ENCODE data around the gene NCBP3.
"Not testable (repeated sequence)": the region's sequence is repeated elsewhere in the genome, so short reads cannot be mapped to it uniquely, and the experiment has no call there.

The NCBP3 gene

GRCh38 chr17:3785323-3785722 lies 60.7 kb downstream of the NCBP3 start:
- H3K4me3 ChIP-seq (ENCODE audit: insufficient read depth in 1 of 2, low read depth in 1 of 2, low read length in 2 of 2); H2BK120ac ChIP-seq (ENCODE audit: low read depth, low read length); H3K4me1 ChIP-seq (ENCODE audit: control insufficient read depth, insufficient read depth, low read depth, low read length); H2BK15ac ChIP-seq (ENCODE audit: low read depth, poor library complexity, severe bottlenecking); H3K4ac ChIP-seq (ENCODE audit: low read depth in 1 of 2, low read length in 2 of 2); H3K27me3 ChIP-seq (ENCODE audit: control insufficient read depth in 1 of 2, insufficient read depth in 1 of 2, low read length in 2 of 2); H3K27ac ChIP-seq (ENCODE audit: low read length, poor library complexity, severe bottlenecking); H3K36me3 ChIP-seq (ENCODE audit: control insufficient read depth in 1 of 2, insufficient read depth in 2 of 2, low read depth in 1 of 2, low read length in 2 of 2); H3K14ac ChIP-seq (ENCODE audit: low read length in 2 of 2); H3K18ac ChIP-seq (ENCODE audit: low read depth in 1 of 2, low read length in 2 of 2); H2BK12ac ChIP-seq (ENCODE audit: low read length in 2 of 2); H3K79me1 ChIP-seq (replicated peaks; ENCODE audit: low read length, poor library complexity, severe bottlenecking); H3K23ac ChIP-seq (ENCODE audit: low read length in 2 of 2); H3K9ac ChIP-seq (ENCODE audit: low read length); H4K8ac ChIP-seq (ENCODE audit: low read length); H2AFZ ChIP-seq (ENCODE audit: low read depth, low read length); H2AK5ac ChIP-seq (ENCODE audit: low read length, severe bottlenecking); H3K4me2 ChIP-seq (ENCODE audit: low read length, poor library complexity, severe bottlenecking); H3K9me3 ChIP-seq (ENCODE audit: control insufficient read depth, low read length); H4K91ac ChIP-seq (ENCODE audit: low read length); DNase-seq; H2BK5ac ChIP-seq (ENCODE audit: low read depth, low read length, poor library complexity, severe bottlenecking): not testable (repeated sequence)
- WGBS = over 99% methylated on average over 3 of the region's 5 CpGs

GRCh38 chr17:3782751-3783150 lies 63.3 kb downstream of the NCBP3 start:
- Histone ChIP-seq H2AK5ac (ENCODE audit: low read length, severe bottlenecking) (no peak overlapping the region), H3K23ac (ENCODE audit: low read length in 2 of 2) (no peak overlapping the region), H3K4ac (ENCODE audit: low read depth in 1 of 2, low read length in 2 of 2) (no peak overlapping the region), H4K91ac (ENCODE audit: low read length) (no peak overlapping the region), H2BK5ac (ENCODE audit: low read depth, low read length, poor library complexity, severe bottlenecking) (no peak overlapping the region), H3K27me3 (ENCODE audit: control insufficient read depth in 1 of 2, insufficient read depth in 1 of 2, low read length in 2 of 2) (peaks cover 0 to 7% of the 10 kb centered on the region in 2 experiments), H2AFZ (ENCODE audit: low read depth, low read length) (no peak overlapping the region), H3K18ac (ENCODE audit: low read depth in 1 of 2, low read length in 2 of 2) (no peak overlapping the region), H3K4me2 (ENCODE audit: low read length, poor library complexity, severe bottlenecking) (no peak overlapping the region), H3K79me1 (replicated peaks; ENCODE audit: low read length, poor library complexity, severe bottlenecking) (no peaks in the 10 kb centered on the region), H2BK15ac (ENCODE audit: low read depth, poor library complexity, severe bottlenecking) (no peak overlapping the region), H3K9ac (ENCODE audit: low read length) (no peak overlapping the region), H2BK120ac (ENCODE audit: low read depth, low read length) (no peak overlapping the region), H3K4me1 (ENCODE audit: control insufficient read depth, insufficient read depth, low read depth, low read length) (no peaks in the 10 kb centered on the region), H4K8ac (ENCODE audit: low read length) (no peak overlapping the region), H3K36me3 (ENCODE audit: control insufficient read depth in 1 of 2, insufficient read depth in 2 of 2, low read depth in 1 of 2, low read length in 2 of 2) (no peaks in the 10 kb centered on the region), H3K14ac (ENCODE audit: low read length in 2 of 2) (no peak overlapping the region), H3K4me3 (ENCODE audit: insufficient read depth in 1 of 2, low read depth in 1 of 2, low read length in 2 of 2) (no peak overlapping the region), H3K27ac (ENCODE audit: low read length, poor library complexity, severe bottlenecking) (no peak overlapping the region), H3K9me3 (ENCODE audit: control insufficient read depth, low read length) (no peaks in the 10 kb centered on the region), H2BK12ac (ENCODE audit: low read length in 2 of 2) (no peak overlapping the region)
- DNase-seq = no peak
- 96% methylated on average over 8 of the region's 8 CpGs for WGBS

GRCh38 chr17:3780986-3781385 lies 65.1 kb downstream of the NCBP3 start:
- Histone ChIP-seq H4K91ac (ENCODE audit: low read length) (no peak overlapping the region), H3K4me2 (ENCODE audit: low read length, poor library complexity, severe bottlenecking) (no peak overlapping the region), H2BK15ac (ENCODE audit: low read depth, poor library complexity, severe bottlenecking) (no peak overlapping the region), H3K9ac (ENCODE audit: low read length) (no peak overlapping the region), H4K8ac (ENCODE audit: low read length) (no peak overlapping the region), H3K27ac (ENCODE audit: low read length, poor library complexity, severe bottlenecking) (no peak overlapping the region), H3K36me3 (ENCODE audit: control insufficient read depth in 1 of 2, insufficient read depth in 2 of 2, low read depth in 1 of 2, low read length in 2 of 2) (no peaks in the 10 kb centered on the region), H3K79me1 (replicated peaks; ENCODE audit: low read length, poor library complexity, severe bottlenecking) (no peaks in the 10 kb centered on the region), H2BK12ac (ENCODE audit: low read length in 2 of 2) (no peak overlapping the region), H3K14ac (ENCODE audit: low read length in 2 of 2) (no peak overlapping the region), H3K4me3 (ENCODE audit: insufficient read depth in 1 of 2, low read depth in 1 of 2, low read length in 2 of 2) (no peak overlapping the region), H2BK120ac (ENCODE audit: low read depth, low read length) (no peak overlapping the region), H2AK5ac (ENCODE audit: low read length, severe bottlenecking) (no peak overlapping the region), H2AFZ (ENCODE audit: low read depth, low read length) (no peak overlapping the region), H3K4ac (ENCODE audit: low read depth in 1 of 2, low read length in 2 of 2) (no peak overlapping the region), H2BK5ac (ENCODE audit: low read depth, low read length, poor library complexity, severe bottlenecking) (no peak overlapping the region), H3K18ac (ENCODE audit: low read depth in 1 of 2, low read length in 2 of 2) (no peak overlapping the region), H3K27me3 (ENCODE audit: control insufficient read depth in 1 of 2, insufficient read depth in 1 of 2, low read length in 2 of 2) (peaks cover 0 to 7% of the 10 kb centered on the region in 2 experiments), H3K23ac (ENCODE audit: low read length in 2 of 2) (no peak overlapping the region), H3K4me1 (ENCODE audit: control insufficient read depth, insufficient read depth, low read depth, low read length) (no peaks in the 10 kb centered on the region), H3K9me3 (ENCODE audit: control insufficient read depth, low read length) (no peaks in the 10 kb centered on the region)
- 95% methylated on average over 6 of the region's 6 CpGs for WGBS
- DNase-seq = no peak

GRCh38 chr17:3777366-3778120 lies 68.5 kb downstream of the NCBP3 start:
- H3K27me3 ChIP-seq (ENCODE audit: control insufficient read depth in 1 of 2, insufficient read depth in 1 of 2, low read length in 2 of 2) = peaks cover 0 to 5% of the 10 kb centered on the region in 2 experiments

More at GRCh38 chr17:3777366-3778120, 68.5 kb downstream of the NCBP3 start:
- Histone ChIP-seq H3K4me3 (ENCODE audit: insufficient read depth in 1 of 2, low read depth in 1 of 2, low read length in 2 of 2) (no peak overlapping the region), H4K8ac (ENCODE audit: low read length) (no peak overlapping the region), H2AFZ (ENCODE audit: low read depth, low read length) (no peak overlapping the region), H3K14ac (ENCODE audit: low read length in 2 of 2) (no peak overlapping the region), H4K91ac (ENCODE audit: low read length) (no peak overlapping the region), H3K4me2 (ENCODE audit: low read length, poor library complexity, severe bottlenecking) (no peak overlapping the region), H3K9me3 (ENCODE audit: control insufficient read depth, low read length) (no peaks in the 10 kb centered on the region), H3K36me3 (ENCODE audit: control insufficient read depth in 1 of 2, insufficient read depth in 2 of 2, low read depth in 1 of 2, low read length in 2 of 2) (no peaks in the 10 kb centered on the region), H3K23ac (ENCODE audit: low read length in 2 of 2) (no peak overlapping the region), H2AK5ac (ENCODE audit: low read length, severe bottlenecking) (no peak overlapping the region), H2BK12ac (ENCODE audit: low read length in 2 of 2) (no peak overlapping the region), H3K9ac (ENCODE audit: low read length) (no peak overlapping the region), H2BK15ac (ENCODE audit: low read depth, poor library complexity, severe bottlenecking) (no peak overlapping the region), H3K4ac (ENCODE audit: low read depth in 1 of 2, low read length in 2 of 2) (no peak overlapping the region), H3K4me1 (ENCODE audit: control insufficient read depth, insufficient read depth, low read depth, low read length) (peaks cover 5% of the 10 kb centered on the region), H3K79me1 (replicated peaks; ENCODE audit: low read length, poor library complexity, severe bottlenecking) (no peaks in the 10 kb centered on the region), H3K27ac (ENCODE audit: low read length, poor library complexity, severe bottlenecking) (no peak overlapping the region), H2BK5ac (ENCODE audit: low read depth, low read length, poor library complexity, severe bottlenecking) (no peak overlapping the region), H2BK120ac (ENCODE audit: low read depth, low read length) (no peak overlapping the region), H3K18ac (ENCODE audit: low read depth in 1 of 2, low read length in 2 of 2) (no peak overlapping the region)
- no peak for DNase-seq
- 89% methylated on average over 18 of the region's 20 CpGs for WGBS
